Endothelial cell (in vitro differentiated cells): ENCODE results near the gene ATG7. TPM values are rescaled to one million over a fixed set of nuclear protein-coding genes. Genes with fewer than 3 reads are reported as not detected.

Source experiments
- DNase-seq: peaks from one replicate; pipeline ENCODE4 v3.0.0; 2021; ENCODE audit warnings: low spot score
- H3K27ac Mint-ChIP-seq: one replicate; pipeline ENCODE4 v1.8.0; 2021; ENCODE audit warnings: mixed read lengths, inconsistent platforms; ENCODE audit not compliant: unreplicated experiment
- H3K27me3 Mint-ChIP-seq: one replicate; pipeline ENCODE4 v1.8.0; 2021; ENCODE audit warnings: mild to moderate bottlenecking, moderate library complexity, mixed read lengths, inconsistent platforms; ENCODE audit not compliant: unreplicated experiment
- H3K36me3 Mint-ChIP-seq: one replicate; pipeline ENCODE4 v1.8.0; 2021; ENCODE audit warnings: mild to moderate bottlenecking, low read depth, mixed read lengths, inconsistent platforms; ENCODE audit not compliant: unreplicated experiment
- H3K4me1 Mint-ChIP-seq: one replicate; pipeline ENCODE4 v1.8.0; 2021; ENCODE audit warnings: mild to moderate bottlenecking, mixed read lengths, inconsistent platforms; ENCODE audit not compliant: unreplicated experiment
- H3K4me3 Mint-ChIP-seq: one replicate; pipeline ENCODE4 v1.8.0; 2021; ENCODE audit warnings: mild to moderate bottlenecking, mixed read lengths, inconsistent platforms; ENCODE audit not compliant: unreplicated experiment
- H3K9me3 Mint-ChIP-seq: one replicate; pipeline ENCODE4 v1.8.0; 2021; ENCODE audit warnings: mixed read lengths, inconsistent platforms; ENCODE audit not compliant: unreplicated experiment
- CTCF ChIP-seq: fragments of 200-600 bp; sonication (generic); IDR thresholded peaks from one replicate; pipeline ENCODE4 v1.5.0; 2021; ENCODE audit warnings: antibody characterized with exemption; ENCODE audit not compliant: unreplicated experiment
- total RNA-seq: library from RNA; stranded (reverse); fragmentation: NEBNext Ultra II Directional; extraction: Animal tissue kit (Norgen Biotek cat#: 25700); gene quantifications from one replicate; pipeline ENCODE4 v1.2.1, GENCODE V29; 2021; ENCODE audit not compliant: unreplicated experiment

Gene ATG7
- total RNA-seq, 1 donor from 2014 or later = 30.6 TPM

GRCh38 chr3:11238060-11238459 is 34.1 kb upstream of the ATG7 start:
- Mint-ChIP-seq H3K27ac (peak overlapping the region; percentile 54), H3K36me3 (no peaks in the 10 kb centered on the region), H3K9me3 (no peaks in the 10 kb centered on the region), H3K27me3 (no peaks in the 10 kb centered on the region), H3K4me1 (peaks cover 5% of the 10 kb centered on the region), H3K4me3 (no peak overlapping the region)
- no peak for DNase-seq
- TF ChIP-seq CTCF = no peak

GRCh38 chr3:11238880-11239279 is 33.3 kb upstream of the ATG7 start:
- Mint-ChIP-seq H3K27me3 (no peaks in the 10 kb centered on the region), H3K4me1 (peaks cover 5% of the 10 kb centered on the region), H3K36me3 (no peaks in the 10 kb centered on the region), H3K9me3 (no peaks in the 10 kb centered on the region), H3K27ac (no peak overlapping the region), H3K4me3 (no peak overlapping the region)
- no peak for TF ChIP-seq CTCF
- DNase-seq = no peak

- no peak for DNase-seq
- Mint-ChIP-seq H3K27ac (no peak overlapping the region), H3K4me1 (no peaks in the 10 kb centered on the region), H3K27me3 (no peaks in the 10 kb centered on the region), H3K9me3 (no peaks in the 10 kb centered on the region), H3K4me3 (no peak overlapping the region), H3K36me3 (no peaks in the 10 kb centered on the region)
- no peak for TF ChIP-seq CTCF
These were observed 32.4 kb upstream of the ATG7 start for GRCh38 chr3:11239796-11240195.

- H3K4me1 Mint-ChIP-seq = no peaks in the 10 kb centered on the region
- no peak for TF ChIP-seq CTCF
- no peaks in the 10 kb centered on the region for H3K27me3 Mint-ChIP-seq
- H3K9me3 Mint-ChIP-seq = no peaks in the 10 kb centered on the region
- no peaks in the 10 kb centered on the region for H3K36me3 Mint-ChIP-seq
- no peak overlapping the region for H3K4me3 Mint-ChIP-seq
- H3K27ac Mint-ChIP-seq = peak overlapping the region; percentile 7
- DNase-seq = no peak
These were observed 31.7 kb upstream of the ATG7 start for GRCh38 chr3:11240496-11240895.

GRCh38 chr3:11244121-11244677 is 28.0 kb upstream of the ATG7 start:
- Mint-ChIP-seq H3K27ac (no peak overlapping the region), H3K9me3 (no peaks in the 10 kb centered on the region), H3K4me1 (no peaks in the 10 kb centered on the region), H3K36me3 (no peaks in the 10 kb centered on the region), H3K27me3 (no peaks in the 10 kb centered on the region), H3K4me3 (no peak overlapping the region)
- TF ChIP-seq CTCF = no peak
- DNase-seq = no peak
